Epithelial cell of esophagus (primary cell): Measurements from ENCODE around the gene ADGRL3.
A peak's percentile ranks its signal among the peaks of the same experiment; 100 is the strongest.

Source experiments
- DNase-seq: peaks from one replicate; pipeline ENCODE4 v3.0.0; 2010; ENCODE audit warnings: low read depth
- H3K4me3 ChIP-seq: 2 replicates; pipeline ENCODE4 v1.5.1; 2011; ENCODE audit warnings: mild to moderate bottlenecking, low read length, control low read depth
- CTCF ChIP-seq: IDR thresholded peaks from 2 replicates; pipeline ENCODE4 v1.5.1; 2011; ENCODE audit warnings: low read depth, mild to moderate bottlenecking, low read length, control low read depth, inconsistent platforms; ENCODE audit not compliant: insufficient read depth; ENCODE audit errors: missing control alignments

Gene ADGRL3

DNA sequence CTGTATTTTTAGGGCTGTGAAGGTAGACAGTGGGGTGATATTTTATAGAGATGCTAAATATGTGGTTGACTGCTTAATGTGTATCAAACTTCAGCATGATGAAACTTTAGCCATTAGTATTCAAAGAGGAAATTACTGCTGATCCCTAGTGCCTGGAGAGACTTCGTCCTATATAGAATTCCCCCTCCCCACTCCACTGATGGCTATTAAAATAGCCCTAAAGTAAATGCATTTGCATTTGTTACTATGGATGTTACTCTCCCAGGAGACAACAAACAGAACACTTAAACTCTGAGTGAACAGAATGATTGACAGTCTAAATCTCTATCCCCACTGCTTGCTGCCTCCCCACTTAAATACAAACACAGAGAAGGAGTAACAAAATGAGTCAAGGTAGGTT lies 39.1 kb downstream of the ADGRL3 start:
- no peak for DNase-seq
- no peak overlapping the region for H3K4me3 ChIP-seq
- no peak for TF ChIP-seq CTCF

DNA sequence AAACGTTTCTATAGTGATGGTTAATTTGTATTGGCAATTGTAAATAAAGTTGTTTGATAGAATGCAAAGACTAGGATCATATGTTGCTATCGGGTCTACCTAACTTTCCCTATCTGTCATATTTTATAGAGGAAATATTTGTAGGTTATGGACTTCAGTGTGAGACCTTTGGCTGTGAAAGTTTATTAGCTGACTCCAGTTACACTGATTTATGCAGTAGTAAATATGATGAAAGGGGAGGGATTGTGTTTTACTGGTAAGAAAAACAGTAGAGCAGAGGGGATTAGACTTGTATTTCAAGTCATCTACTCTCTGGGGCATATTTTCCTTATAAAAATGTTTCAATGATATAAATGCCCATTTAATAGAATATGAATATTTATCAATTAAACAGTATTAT lies 43.8 kb downstream of the ADGRL3 start:
- no peak for DNase-seq
- no peak for TF ChIP-seq CTCF

GRCh38 chr4:61245069-61245714 lies 45.1 kb downstream of the ADGRL3 start:
- TF ChIP-seq CTCF: no peak
- no peak for DNase-seq
- H3K4me3 ChIP-seq: no peak overlapping the region

More for the DNA sequence above, 43.8 kb downstream of the ADGRL3 start:
- no peak overlapping the region for H3K4me3 ChIP-seq

DNA sequence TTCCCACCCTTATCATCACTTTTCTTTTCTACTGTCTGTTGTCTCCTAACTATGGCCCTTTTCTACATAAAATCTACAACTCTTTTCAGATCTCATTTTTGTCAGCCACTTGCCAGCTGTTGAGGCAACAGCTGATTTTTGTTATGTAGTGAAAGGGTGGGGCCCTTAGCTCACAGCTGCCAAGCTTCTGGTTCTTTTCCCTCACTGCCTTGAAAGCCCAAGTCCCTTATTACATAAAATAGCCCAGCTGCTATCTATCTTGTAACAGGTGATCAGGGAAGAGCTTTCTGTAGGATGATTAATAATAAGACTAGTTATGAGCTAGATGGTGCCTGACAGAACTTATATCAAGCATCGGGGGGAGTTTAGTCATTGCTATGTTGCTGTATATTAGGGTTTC lies 45.9 kb downstream of the ADGRL3 start:
- H3K4me3 ChIP-seq: no peak overlapping the region
- no peak for DNase-seq
- TF ChIP-seq CTCF: no peak

- no peak for DNase-seq
- no peak for TF ChIP-seq CTCF
- H3K4me3 ChIP-seq: no peak overlapping the region
Observed at GRCh38 chr4:61248705-61249104, 48.6 kb downstream of the ADGRL3 start.

- no peak for DNase-seq
- TF ChIP-seq CTCF: no peak
- H3K4me3 ChIP-seq: no peak overlapping the region
Observed at GRCh38 chr4:61251129-61251528, 51.0 kb downstream of the ADGRL3 start.

DNA sequence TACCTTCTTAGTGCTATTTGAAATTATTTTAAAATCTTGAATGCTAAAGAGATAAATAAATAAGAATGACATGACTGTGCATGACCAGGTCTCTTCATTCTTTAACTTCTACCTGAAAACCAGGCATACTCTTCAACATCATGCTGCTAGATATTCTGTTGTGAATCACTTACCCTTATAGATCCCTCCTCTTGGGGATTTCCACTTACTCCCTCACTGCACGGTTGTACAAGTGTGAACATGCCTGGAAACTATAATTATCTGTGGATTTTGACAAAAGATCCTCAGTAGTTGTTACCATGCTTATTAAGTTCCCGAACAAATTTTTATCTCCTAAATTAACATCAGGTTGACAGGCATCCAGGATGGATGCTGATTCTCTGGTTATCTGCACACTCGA lies 54.3 kb downstream of the ADGRL3 start:
- peak; percentile 85 for DNase-seq
- no peak for TF ChIP-seq CTCF

More for the DNA sequence above, 54.3 kb downstream of the ADGRL3 start:
- no peak overlapping the region for H3K4me3 ChIP-seq
